ENCODE measurements around the gene STRBP.
"Not testable (repeated sequence)": the region's sequence is repeated elsewhere in the genome, so short reads cannot be mapped to it uniquely, and the experiment has no call there.

STRBP gene

DNA sequence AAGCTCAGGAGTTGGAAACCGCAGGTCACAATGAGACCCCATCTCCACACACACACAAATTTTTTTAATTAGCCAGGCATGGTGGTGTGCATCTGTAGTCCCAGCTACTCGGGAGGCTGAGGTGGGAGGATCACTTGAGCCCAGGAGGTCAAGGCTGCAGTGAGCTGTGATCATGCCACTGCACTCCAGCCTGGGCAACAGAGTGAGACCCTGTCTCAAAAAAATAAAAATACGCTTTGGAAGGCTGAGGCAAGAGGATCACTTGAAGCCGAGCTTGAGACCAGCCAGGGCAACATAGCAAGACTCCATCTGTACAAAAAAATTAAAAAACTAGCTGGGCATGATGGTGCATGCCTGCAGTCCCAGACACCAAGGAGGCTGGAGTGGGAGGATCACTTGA, 19.2 kb downstream of the STRBP start:
- not testable (repeated sequence) for DNase-seq (ENCODE audit: low read depth, low spot score)

DNA sequence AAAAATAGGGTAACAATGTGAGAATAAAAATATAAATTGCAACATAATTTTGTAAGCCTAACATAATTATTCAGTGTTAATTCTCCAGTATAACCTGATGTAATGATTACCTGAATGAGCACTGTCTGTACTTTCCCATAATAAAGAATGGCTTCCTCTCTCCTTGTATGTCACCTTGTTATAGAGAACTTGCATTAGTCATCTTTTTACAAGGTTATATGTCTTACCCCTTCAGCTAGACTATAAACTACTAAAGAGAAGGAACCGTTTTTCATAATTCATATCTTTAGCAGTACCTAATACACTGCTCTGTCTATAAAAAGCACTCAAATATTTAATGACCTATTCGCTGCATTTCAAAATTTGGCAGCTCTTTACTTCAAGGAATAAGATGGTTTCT, 19.8 kb downstream of the STRBP start:
- no peak for DNase-seq (ENCODE audit: low read depth, low spot score)

DNA sequence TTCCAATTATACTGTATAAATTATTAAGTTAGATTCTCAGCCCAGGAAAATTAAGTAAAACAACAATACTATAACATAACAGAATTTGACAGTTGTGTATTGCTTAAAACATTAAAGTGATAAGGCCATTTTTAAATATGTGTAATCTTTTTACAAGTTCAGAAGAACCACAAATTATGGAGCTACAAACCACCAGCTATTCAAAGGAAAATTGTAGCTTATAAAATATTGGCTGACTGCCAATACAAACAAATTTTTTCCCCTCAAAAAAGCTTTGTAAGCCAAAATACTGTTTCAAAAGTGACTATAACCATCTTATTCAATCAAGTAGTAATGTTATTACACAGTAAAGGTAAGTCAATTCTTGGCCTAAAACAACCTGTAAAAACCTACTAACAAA, 21.9 kb downstream of the STRBP start:
- no peak for DNase-seq (ENCODE audit: low read depth, low spot score)

DNA sequence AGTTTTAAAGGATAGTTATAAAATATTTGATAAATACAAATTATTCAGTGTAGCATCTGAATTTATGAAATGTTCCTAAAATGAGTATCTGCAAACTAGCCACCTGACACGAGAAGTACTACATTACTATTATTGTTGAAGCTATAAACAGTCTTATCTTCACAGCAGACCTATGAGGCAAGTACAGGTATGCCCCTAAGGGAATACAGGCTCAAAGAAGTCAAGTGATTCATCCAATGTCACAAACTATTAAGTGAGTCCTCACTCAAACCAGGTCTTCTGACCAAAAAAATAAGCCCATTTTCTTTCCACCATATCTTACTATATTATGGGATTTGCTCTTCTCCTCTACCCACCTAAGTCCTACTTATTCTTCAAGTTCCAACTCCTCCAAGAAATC, 28.7 kb downstream of the STRBP start:
- DNase-seq (ENCODE audit: low read depth, low spot score), result no peak

DNA sequence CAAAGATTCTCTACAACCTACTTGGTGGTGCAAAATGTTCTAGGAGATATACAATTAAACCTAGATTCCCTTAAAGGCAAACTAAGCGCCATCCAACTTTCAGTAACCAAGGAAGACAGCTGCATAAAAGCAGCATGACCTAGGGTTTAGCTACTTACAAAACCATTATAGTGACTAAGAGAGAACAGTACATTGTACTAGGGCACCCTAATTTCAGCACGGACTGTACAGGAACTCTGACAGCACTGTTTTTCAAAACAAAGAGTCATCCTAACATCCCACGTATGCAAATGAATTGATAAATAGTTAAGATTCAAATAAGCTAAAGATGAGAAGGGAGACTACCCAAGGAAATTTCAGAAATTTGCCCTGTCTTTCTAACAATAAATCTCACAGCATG, 30.0 kb downstream of the STRBP start:
- DNase-seq (ENCODE audit: low read depth, low spot score), result no peak

DNA sequence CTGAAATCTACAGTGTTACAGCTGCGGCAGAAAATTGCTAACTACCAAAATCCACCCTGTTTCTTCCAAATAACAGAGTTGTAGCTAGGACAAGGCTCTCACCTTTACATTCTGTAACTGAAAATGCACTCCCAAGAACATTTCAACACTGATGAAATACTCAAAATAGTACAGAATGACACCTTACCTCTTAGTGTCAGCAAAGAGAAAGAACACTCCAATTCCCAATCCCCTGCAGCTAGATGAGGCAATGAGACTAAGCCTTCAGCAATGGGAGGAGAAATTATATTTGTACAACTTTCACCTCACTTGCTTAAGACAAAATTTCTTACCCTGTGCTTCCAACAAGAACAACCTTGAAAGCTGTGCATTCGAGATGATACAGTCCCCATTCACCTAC, 31.2 kb downstream of the STRBP start:
- no peak for DNase-seq (ENCODE audit: low read depth, low spot score)

DNA sequence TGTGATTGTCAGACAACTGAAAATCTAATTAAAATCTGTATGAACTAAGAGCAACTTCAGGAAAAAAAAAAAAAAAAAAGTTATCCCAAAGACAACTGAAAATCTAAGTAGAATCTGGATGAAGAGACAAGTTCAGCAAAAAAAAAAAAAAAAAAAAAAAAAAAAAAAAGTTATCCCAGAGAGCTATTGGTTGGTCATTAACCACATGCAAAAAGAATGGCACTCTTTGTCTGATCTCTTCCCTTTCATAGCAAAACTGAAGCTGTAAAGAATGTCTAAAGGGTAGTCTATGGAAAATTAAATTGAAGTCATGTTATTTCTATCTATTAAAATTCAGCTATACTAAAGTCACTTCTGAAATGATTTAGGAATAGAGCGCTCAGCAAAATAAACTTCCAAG, 32.9 kb downstream of the STRBP start:
- no peak for DNase-seq (ENCODE audit: low read depth, low spot score)

DNA sequence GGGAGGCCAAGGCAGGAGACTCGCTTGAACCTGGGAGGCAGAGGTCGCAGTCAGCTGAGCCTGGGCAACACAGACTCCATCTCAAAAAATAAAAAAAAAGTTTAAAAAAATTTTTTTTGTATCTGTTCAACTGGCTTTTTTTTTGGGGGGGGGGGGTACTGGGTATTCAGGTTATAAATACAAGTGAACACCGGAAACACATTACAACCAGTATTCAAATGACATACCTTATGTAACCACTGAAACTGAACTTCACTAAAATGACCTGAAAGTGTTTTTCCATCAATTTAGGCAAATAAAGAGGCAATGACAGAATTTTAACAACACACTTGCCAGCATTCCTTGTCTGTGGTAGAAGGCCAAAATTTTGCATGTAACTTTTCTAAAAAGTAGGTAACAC, 33.5 kb downstream of the STRBP start:
- no peak for DNase-seq (ENCODE audit: low read depth, low spot score)

DNA sequence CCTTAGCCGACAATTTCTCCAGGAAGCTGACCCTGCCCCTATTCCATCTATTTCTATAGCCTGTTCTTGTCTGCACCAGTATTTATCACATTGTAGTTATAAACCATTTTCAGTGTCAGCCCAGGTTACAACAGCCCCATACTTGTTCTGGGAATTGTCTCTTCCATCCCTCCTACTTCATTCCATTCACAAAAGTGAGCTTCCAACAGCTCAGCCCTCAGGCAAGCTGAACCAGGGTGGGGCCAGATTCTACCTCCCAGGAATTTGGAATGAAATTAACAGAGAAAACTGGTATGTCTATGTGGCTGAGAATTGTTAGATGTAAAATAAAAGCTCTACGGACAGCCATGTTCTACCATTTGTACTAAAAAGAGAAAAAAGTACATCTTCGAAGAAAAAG, 36.1 kb downstream of the STRBP start:
- no peak for DNase-seq (ENCODE audit: low read depth, low spot score)

DNA sequence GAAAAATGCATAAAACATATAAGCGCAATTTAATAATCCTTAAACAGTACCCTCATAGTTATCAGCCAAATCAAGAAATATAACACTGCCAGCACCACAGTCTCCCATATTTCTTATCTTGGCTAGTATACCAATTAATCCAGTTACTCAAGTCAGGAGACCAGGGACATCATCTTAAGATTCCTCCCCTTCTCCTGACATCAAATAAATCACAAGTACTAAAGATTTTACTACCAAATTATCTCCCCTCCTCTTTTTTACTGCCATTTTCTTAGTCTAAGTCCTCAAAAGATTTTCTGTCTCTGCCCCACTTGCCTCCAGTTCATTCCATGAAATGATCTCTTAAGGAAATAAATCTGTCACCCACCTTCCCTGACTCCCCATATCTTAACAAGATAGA, 37.0 kb downstream of the STRBP start:
- no peak for DNase-seq (ENCODE audit: low read depth, low spot score)

DNA sequence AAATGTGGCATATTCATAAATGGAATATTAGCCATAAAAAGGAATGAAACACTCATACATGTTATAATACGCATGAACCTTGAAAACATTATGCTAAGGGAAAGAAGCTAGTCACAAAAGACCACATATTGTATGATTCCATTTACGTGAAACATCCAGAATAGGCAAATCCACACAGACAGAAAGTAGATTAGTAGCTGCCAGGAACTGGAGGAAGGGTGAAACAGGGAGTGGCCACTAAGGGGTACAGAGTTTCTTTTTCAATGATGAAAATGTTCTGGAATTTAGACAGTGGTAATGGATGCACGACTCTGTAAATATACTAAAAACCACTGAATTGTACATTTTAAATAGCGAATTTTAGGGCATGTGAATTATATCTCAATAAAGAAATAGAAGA, 39.4 kb downstream of the STRBP start:
- DNase-seq (ENCODE audit: low read depth, low spot score), result no peak

DNA sequence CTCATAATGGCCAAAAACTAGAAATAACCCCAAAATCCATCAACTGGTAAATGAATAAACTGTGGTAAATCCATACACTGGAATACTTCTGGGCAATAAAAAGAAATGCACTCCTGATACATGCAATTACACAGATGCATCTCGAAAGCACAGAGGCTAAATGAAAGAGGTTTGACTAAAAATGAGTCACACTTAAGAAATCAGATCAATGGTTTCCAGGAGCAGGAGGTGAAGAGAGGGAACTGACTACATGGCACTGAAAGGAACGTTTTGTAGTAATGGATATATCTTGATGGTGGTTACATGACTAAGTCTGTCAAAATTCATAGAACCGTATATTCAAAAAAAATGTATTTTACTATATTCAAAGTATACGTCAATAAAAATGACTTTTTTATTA, 42.4 kb downstream of the STRBP start:
- DNase-seq (ENCODE audit: low read depth, low spot score), result no peak

DNA sequence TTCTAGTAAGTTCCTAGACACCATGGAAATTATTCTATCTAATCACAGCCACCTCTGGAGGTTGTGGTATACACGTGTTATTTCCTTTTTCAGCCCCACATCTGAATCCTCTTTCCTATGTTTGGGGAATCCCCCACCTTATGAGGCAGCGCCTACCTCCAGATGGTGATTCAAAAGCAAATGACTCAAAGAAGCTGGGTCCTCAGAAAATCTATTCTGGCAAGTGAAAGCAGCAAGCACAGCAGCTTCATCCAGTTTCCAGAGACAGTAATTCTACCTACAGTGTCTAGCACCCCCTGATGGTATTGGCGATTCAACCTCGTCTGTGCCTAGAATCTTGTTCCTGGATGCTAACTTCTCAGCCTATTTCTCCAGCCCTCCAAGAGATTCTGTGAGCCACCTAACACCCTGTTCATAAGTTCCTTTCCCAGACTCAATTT, 43.0 kb downstream of the STRBP start:
- DNase-seq (ENCODE audit: low read depth, low spot score), result peak; percentile 36

DNA sequence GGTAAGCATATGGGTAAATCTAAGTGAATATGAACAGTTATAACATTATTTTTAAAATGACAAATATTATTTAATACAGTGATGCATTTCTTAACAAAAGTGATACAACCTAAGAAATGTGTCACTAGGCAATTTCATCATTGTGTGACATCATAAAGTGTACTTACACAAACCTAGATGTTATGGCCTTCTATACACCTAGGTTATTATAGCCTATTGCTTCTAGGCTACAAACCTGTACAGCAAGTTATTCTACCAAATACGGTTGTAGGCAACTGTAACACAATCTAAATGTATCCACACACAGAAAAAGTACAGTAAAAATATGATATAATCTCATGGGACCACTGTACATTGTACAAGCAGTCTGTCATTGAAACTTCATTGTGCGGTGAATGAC, 48.3 kb downstream of the STRBP start:
- DNase-seq (ENCODE audit: low read depth, low spot score), result no peak

DNA sequence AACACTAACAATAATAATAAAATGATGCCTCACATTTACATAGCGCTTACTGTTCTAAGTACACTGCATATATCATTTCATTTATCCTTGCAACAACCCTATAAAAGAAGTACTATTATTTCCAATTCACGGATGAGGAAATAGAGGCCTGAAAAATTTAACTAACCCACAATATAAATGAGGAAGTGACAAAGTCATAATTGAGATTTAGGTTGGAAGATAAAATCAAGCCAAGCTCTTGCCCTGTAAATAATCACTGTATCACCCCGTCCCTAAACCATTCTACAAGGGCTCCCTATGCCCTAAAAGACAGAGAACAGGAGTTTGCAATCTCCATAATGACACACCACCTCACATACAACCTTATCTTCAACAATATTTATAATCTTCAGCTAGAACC, 49.6 kb downstream of the STRBP start:
- DNase-seq (ENCODE audit: low read depth, low spot score), result no peak

DNA sequence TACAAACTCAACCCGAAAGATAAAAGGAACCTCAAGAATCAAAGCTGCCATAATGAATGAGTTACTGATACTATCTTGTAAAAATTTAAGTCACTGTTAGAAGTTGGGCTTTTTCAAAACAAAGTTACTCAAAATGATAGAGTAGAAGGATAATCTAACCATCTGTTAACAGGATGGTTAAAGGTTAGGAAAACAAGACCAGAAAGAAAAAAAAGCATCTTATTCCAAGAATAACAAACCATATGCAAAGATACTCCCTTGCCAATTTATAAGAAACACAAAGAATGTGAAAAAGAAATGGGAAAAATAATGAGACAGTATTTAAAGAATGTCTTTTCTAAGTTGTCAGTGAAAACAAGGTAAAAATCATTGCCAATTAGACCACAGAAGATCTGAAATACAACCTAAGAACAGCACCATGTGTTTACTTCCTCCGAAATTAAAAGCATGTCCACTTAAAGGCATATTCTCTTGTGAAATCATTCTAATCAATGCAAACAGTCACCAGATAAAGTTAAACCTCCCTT, 51.2 kb downstream of the STRBP start:
- DNase-seq (ENCODE audit: low read depth, low spot score), result no peak

DNA sequence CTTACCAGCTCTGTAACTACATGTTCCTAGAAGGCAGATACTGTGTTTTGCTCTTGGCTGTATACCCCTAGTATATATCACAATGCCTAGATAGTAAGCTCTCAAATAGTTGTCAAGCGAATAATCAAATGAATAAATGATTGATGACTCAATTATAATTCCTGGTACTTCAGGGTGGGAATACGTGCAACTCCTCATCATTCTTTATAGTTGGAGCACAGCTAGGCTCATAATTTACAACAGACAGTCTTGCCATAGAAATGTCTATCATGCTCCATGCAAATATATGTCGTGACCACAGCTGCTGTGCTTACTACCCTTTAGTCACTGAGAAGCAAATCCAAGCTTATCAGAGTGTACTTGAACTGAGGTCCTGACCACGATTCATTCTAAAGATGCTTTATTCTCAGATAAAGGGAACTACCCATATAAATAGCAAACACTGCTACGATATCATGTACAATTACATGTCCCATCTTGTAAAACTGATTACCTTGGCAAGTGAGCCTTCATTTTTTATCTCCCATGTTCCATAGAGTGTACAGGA, 52.1 kb downstream of the STRBP start:
- no peak for DNase-seq (ENCODE audit: low read depth, low spot score)

DNA sequence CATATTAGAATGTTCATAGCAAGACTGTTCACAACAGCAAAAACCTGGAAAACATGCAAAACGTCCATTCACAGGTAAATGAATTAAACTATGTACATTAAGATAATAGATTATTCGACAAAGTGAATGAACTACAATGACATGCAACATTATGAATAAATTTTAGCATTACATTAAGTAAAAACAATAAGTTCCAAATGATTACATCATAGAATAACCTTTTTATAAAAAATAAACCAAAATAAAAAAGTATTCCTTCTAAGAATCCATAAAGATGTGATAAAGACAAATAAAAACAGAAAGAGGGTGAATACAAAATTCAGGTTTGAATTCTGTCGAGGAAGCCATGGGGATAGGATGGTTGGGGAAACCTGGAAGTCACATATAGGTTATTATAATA, 57.3 kb downstream of the STRBP start:
- DNase-seq (ENCODE audit: low read depth, low spot score), result no peak

DNA sequence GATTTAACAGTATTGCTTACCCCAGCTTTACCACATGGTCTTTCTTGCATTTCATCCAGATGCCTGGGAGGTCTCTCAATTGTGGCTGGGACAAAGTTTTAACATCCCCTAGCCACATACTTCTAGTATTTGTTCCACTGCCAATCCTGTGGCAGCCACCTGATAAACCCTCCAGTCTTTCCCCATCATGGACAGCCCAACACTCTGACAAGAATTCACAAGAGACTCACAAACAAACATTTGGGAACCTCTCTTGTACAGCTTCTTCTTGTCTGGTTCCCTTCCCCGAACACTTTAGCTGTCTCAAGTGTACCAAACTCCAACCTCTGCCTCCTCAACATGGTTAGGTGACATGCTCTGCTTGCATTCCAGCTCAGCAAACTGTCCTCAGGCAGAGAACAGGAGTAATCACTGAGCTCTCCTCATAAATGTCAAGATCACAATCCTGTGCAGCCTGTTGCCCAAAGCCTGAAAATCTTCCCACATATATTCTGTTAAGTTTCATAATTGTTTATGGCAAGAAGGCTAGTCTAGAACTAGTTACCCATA, 59.7 kb downstream of the STRBP start:
- DNase-seq (ENCODE audit: low read depth, low spot score), result no peak

DNA sequence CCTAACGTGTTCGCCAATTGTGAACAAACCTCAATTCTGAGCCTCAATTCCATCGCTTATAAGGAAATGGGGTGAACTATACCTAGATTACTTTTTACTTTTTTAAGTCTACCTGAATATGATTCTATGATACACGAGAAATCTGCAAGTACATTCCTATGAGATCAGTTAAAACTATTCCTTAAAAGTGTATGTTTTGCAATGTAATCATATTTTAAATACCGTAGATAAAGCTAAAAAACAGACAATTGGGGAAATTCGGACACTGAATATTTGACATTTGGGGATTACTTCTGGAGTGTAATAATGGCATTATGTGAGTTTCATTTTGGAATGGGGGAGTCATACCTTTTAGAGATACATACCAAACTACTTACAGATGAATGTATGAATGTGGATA, 62.3 kb downstream of the STRBP start:
- DNase-seq (ENCODE audit: low read depth, low spot score), result no peak

DNA sequence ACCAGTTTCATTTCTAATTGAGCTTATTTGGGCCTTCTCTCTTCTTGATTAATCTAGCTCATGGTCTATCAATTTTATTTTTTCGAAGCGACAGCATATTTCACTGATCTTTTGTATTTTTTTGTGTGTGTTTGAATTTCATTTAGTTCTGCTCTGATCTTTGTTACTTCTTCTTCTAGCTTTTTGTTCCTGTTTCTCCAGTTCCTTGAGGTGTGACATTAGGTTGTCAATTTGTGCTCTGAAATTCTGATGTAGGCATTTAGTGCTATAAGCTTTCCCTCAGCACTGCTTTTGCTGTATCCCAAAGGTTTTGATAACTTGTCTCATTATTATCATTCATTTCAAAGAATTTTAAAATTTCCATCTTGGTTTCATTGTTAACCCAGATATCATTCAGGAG, 67.3 kb downstream of the STRBP start:
- DNase-seq (ENCODE audit: low read depth, low spot score), result no peak

DNA sequence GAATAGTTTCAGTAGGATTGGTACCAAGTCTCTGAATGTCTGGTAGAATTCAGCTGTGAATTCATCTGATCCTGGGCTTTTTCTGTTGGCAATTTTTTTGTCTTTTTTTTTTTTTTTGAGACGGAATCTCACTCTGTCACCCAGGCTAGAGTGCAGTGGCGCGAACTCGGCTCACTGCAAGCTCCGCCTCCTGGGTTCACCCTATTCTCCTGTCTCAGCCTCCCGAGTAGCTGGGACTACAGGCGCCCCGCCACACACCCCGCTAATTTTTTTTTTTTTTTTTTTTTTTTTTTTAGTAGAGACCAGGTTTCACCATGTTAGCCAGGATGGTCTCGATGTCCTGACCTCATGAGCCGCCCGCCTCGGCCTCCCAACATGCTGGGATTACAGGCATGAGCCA, 67.9 kb downstream of the STRBP start:
- not testable (repeated sequence) for DNase-seq (ENCODE audit: low read depth, low spot score)

DNA sequence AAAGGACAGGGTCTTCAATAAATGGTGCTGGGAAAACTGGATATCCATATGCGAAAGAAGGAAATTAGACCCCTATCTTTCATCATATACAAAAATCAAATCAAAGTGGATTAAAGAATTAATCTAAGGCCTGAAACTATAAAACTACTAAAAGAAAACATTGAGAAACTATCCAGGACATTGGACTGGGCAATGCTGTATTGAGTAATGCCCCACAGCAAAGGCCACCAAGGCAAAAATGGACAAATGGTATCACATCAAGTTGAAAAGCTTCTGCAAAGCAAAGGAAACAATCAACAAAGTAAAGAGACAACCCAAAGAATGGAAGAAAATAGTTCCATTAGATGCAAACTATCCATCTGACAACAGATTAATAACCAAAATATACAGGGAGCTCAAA, 72.3 kb downstream of the STRBP start:
- no peak for DNase-seq (ENCODE audit: low read depth, low spot score)

DNA sequence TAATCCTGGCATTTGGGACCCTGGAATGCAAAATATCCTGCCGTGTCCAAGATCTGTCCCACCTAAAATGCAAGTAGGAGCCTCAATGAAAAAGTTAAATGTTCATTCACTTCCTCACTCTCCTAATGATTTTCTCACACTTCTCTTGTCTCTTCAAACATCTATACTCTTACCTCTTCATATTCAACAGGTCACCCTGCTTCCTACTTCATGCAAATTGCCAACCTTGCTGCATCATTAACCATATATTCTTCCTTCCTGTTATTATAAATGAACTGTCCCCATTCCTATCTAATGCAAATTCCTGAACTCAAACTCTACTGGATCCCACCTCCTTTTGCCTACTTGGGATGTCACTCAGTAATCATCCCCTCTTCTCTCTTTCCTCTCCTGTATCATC, 74.4 kb downstream of the STRBP start:
- no peak for DNase-seq (ENCODE audit: low read depth, low spot score)

All from smooth muscle cell of the brain vasculature (primary cell).